OCI-LY1 (cell line): ENCODE data around the gene RNF8.
"Not testable (repeated sequence)": the region's sequence is repeated elsewhere in the genome, so short reads cannot be mapped to it uniquely, and the experiment has no call there.

Experiments
- H2AFZ ChIP-seq: fragments of 200-600 bp; sonication (generic), shearing (Covaris generic); 2 replicates; pipeline ENCODE4 v1.6.0; 2014; ENCODE audit warnings: antibody characterized with exemption, mild to moderate bottlenecking, low read length
- H3F3A ChIP-seq: fragments of 200-600 bp; sonication (generic), shearing (Covaris generic); 2 replicates; pipeline ENCODE4 v1.6.0; 2014; ENCODE audit warnings: mild to moderate bottlenecking, antibody characterized with exemption, low read length, moderate library complexity; ENCODE audit not compliant: insufficient read depth
- H3K27ac ChIP-seq: fragments of 200-600 bp; sonication (generic); 2 replicates; pipeline ENCODE4 v1.5.1; 2014; ENCODE audit warnings: low read length, mixed run types, mild to moderate bottlenecking, low read depth; ENCODE audit not compliant: poor library complexity, severe bottlenecking
- H3K27me3 ChIP-seq: fragments of 200-600 bp; sonication (generic); 2 replicates; pipeline ENCODE4 v1.6.0; 2014; ENCODE audit warnings: antibody characterized with exemption, mild to moderate bottlenecking, low read length, moderate library complexity; ENCODE audit not compliant: insufficient read depth
- H3K36me3 ChIP-seq: fragments of 200-600 bp; sonication (generic); 2 replicates; pipeline ENCODE4 v1.6.1; 2014; ENCODE audit warnings: mild to moderate bottlenecking, antibody characterized with exemption, low read length, moderate library complexity, mixed read lengths; ENCODE audit not compliant: insufficient read depth
- H3K4me1 ChIP-seq: fragments of 200-600 bp; sonication (generic); 2 replicates; pipeline ENCODE4 v1.5.1; 2014; ENCODE audit warnings: mild to moderate bottlenecking, low read length, moderate library complexity; ENCODE audit not compliant: insufficient read depth, severe bottlenecking
- H3K4me2 ChIP-seq: fragments of 200-600 bp; sonication (generic), shearing (Covaris generic); 2 replicates; pipeline ENCODE4 v1.6.1; 2014; ENCODE audit warnings: low read length
- H3K4me3 ChIP-seq: fragments of 200-600 bp; sonication (generic); 2 replicates; pipeline ENCODE4 v1.5.1; 2014; ENCODE audit warnings: low read length, low read depth, mild to moderate bottlenecking, mixed read lengths; ENCODE audit not compliant: poor library complexity, severe bottlenecking
- H3K79me2 ChIP-seq: fragments of 200-600 bp; shearing (Covaris generic); 2 replicates; pipeline ENCODE4 v1.6.1; 2016; ENCODE audit warnings: mixed run types, low read length, mixed read lengths; ENCODE audit not compliant: insufficient read depth
- H3K9ac ChIP-seq: fragments of 200-600 bp; sonication (generic), shearing (Covaris generic); 2 replicates; pipeline ENCODE4 v1.6.1; 2014; ENCODE audit warnings: mild to moderate bottlenecking, low read length, mixed read lengths
- H3K9me2 ChIP-seq: fragments of 200-600 bp; sonication (generic), shearing (Covaris generic); 2 replicates; pipeline ENCODE4 v1.6.1; 2014; ENCODE audit warnings: low read depth, mild to moderate bottlenecking, low read length, mixed read lengths
- H3K9me3 ChIP-seq: fragments of 200-600 bp; shearing (Covaris generic); 2 replicates; pipeline ENCODE4 v1.6.1; 2014; ENCODE audit warnings: low read length, mixed read lengths
- H4K20me1 ChIP-seq: fragments of 200-600 bp; sonication (generic), shearing (Covaris generic); 2 replicates; pipeline ENCODE4 v1.6.0; 2016; ENCODE audit warnings: mild to moderate bottlenecking, low read length; ENCODE audit not compliant: insufficient read depth
- EZH2 ChIP-seq: fragments of 200-600 bp; sonication (generic), shearing (Covaris generic); IDR thresholded peaks from 2 replicates; pipeline ENCODE4 v1.8.0; 2017; ENCODE audit warnings: borderline replicate concordance, mixed run types, mild to moderate bottlenecking, antibody characterized with exemption, low read length, moderate library complexity, mixed read lengths
- TF ChIP-seq, protein P1 (sequence below): fragments of 200-600 bp; sonication (generic), shearing (Covaris generic); IDR thresholded peaks from 2 replicates; pipeline ENCODE4 v1.5.1; 2017; ENCODE audit warnings: mild to moderate bottlenecking, antibody characterized with exemption, low read length, moderate library complexity, mixed read lengths

RNF8 gene

DNA sequence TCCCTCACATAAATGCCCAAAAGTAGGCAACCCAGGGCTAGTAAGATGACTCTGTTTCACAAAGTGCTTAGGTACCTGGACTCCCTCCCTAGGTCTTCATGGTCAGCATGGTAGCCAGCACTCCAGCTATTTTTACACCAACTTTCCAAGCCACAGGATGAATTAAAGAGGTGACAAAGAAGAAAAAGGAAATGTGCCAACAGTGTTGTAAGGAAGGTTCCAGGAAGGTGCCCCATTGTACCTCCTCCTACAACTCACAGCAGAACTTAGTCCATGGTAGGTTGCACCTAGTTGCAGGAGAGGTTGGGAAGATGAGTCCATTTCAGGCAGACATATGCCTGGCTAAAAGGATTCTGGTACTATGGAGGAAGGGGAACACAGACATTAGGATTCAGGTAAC is 19.7 kb upstream of the RNF8 start:
- Histone ChIP-seq H3K36me3 (peaks cover 16% of the 10 kb centered on the region; the same call in 1 of the 2 replicates), H3K4me3 (no peak overlapping the region), H3K27ac (no peak overlapping the region), H3K9ac (no peak overlapping the region), H3K9me2 (no peaks in the 10 kb centered on the region), H3K79me2 (no peaks in the 10 kb centered on the region), H3F3A (no peaks in the 10 kb centered on the region), H3K4me2 (no peak overlapping the region), H3K4me1 (no peaks in the 10 kb centered on the region), H3K27me3 (no peaks in the 10 kb centered on the region), H4K20me1 (no peaks in the 10 kb centered on the region), H3K9me3 (no peaks in the 10 kb centered on the region), H2AFZ (no peak overlapping the region)
- no peak for TF ChIP-seq EZH2

DNA sequence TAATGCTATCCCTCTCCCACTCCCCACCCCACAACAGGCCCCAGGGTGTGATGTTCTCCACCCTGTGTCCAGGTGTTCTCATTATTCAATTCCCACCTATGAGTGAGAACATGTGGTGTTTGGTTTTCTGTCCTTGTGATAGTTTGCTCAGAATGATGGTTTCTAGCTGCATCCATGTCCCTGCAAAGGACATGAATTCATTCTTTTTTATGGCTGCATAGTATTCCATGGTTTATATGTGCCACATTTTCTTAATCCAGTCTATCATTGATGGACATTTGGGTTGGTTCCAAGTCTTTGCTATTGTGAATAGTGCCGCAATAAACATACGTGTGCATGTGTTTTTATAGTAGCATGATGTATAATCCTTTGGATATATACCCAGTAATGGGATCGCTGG is 15.5 kb upstream of the RNF8 start:
- not testable (repeated sequence) for H3K27ac ChIP-seq, H3F3A ChIP-seq, H4K20me1 ChIP-seq, H3K9ac ChIP-seq, H3K27me3 ChIP-seq, H3K4me3 ChIP-seq, H3K9me3 ChIP-seq, H3K4me2 ChIP-seq, H3K4me1 ChIP-seq, H3K79me2 ChIP-seq, H2AFZ ChIP-seq, H3K9me2 ChIP-seq, H3K36me3 ChIP-seq

DNA sequence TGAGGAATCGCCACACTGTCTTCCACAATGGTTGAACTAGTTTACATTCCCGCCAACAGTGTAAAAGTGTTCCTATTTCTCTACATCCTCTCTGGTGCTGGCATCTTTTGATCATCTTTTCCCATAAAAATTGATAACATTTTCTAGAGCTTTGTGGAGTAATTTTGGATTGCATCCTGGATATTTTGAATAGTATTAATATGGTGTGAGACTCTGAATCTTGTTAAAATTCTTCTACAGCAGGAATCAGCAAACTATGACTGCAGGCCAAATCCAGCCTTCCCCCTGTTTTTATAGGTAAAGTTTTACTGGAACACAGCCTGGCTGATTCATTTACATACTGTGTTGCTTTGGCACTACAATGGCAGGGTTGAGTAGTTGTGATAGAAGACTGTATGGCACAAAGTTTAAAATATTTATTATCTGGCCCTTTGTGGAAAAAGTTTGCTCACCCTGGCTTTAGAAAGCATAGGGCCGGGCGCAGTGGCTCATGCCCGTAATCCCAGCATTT is 15.0 kb upstream of the RNF8 start:
- Histone ChIP-seq H4K20me1 (no peaks in the 10 kb centered on the region), H3K9me3 (no peaks in the 10 kb centered on the region), H3K4me1 (no peaks in the 10 kb centered on the region), H3F3A (no peaks in the 10 kb centered on the region), H3K4me3 (no peak overlapping the region), H3K9me2 (no peaks in the 10 kb centered on the region), H3K9ac (no peak overlapping the region), H3K4me2 (no peak overlapping the region), H3K36me3 (no peaks in the 10 kb centered on the region), H3K79me2 (no peaks in the 10 kb centered on the region), H3K27ac (no peak overlapping the region), H2AFZ (no peak overlapping the region), H3K27me3 (0 out of 2 replicates have a peak, but pooled peaks cover 5% of the 10 kb centered on the region)
- TF ChIP-seq, protein P1, sequence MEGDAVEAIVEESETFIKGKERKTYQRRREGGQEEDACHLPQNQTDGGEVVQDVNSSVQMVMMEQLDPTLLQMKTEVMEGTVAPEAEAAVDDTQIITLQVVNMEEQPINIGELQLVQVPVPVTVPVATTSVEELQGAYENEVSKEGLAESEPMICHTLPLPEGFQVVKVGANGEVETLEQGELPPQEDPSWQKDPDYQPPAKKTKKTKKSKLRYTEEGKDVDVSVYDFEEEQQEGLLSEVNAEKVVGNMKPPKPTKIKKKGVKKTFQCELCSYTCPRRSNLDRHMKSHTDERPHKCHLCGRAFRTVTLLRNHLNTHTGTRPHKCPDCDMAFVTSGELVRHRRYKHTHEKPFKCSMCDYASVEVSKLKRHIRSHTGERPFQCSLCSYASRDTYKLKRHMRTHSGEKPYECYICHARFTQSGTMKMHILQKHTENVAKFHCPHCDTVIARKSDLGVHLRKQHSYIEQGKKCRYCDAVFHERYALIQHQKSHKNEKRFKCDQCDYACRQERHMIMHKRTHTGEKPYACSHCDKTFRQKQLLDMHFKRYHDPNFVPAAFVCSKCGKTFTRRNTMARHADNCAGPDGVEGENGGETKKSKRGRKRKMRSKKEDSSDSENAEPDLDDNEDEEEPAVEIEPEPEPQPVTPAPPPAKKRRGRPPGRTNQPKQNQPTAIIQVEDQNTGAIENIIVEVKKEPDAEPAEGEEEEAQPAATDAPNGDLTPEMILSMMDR = no peak
- TF ChIP-seq EZH2 = no peak

DNA sequence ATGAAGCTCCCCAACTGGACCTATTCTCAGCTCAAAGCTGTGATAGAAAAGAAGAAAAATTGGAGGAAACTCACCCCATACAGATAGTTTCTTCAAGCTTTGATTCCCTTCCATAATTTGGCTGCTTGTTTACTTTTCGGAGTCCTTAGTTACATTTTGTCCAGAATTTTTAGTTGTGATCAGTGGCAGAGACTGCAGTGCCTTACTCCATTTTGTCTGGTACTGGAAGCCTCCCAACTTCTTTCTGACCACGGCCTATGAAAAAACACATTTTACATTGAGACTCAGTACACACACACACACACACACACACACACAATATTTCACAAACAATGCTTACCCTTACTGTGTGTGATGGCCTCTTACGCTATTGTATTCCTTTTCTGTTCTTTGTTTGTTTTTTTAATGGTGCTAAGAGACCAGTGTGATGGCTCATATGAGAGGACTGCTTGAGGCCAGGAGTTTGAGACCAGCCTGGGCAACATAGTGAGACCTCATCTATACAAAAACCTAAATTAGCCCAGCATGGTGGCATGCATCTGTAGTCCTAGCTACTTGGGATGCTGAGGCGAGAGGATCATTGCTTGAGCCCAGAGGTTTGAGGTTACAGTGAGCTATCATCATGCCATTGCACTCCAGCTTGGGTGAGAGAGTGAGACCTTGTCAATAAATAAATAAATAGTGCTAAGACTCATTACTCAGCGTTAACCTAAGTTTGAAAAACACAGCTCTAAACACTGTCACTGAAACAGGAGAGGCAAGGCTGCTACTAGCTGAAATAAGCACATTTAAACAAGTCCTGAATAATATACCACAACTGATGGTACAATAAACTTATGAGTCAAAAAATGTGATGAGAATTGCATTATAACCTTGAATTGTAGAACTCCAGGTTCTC is 13.8 kb upstream of the RNF8 start:
- Histone ChIP-seq H3K4me3 (no peak overlapping the region), H3K4me1 (no peaks in the 10 kb centered on the region), H4K20me1 (no peaks in the 10 kb centered on the region), H3K9me3 (no peaks in the 10 kb centered on the region), H3K9ac (no peak overlapping the region), H3K9me2 (no peaks in the 10 kb centered on the region), H3K4me2 (no peak overlapping the region), H3K79me2 (no peaks in the 10 kb centered on the region), H3K36me3 (no peaks in the 10 kb centered on the region), H3F3A (no peaks in the 10 kb centered on the region), H2AFZ (no peak overlapping the region), H3K27ac (no peak overlapping the region), H3K27me3 (0 out of 2 replicates have a peak, but pooled peaks cover 5% of the 10 kb centered on the region)
- TF ChIP-seq, protein P1 = no peak
- no peak for TF ChIP-seq EZH2
